ENCODE measurements around the gene OPA3.

- TF ChIP-seq, protein P1, sequence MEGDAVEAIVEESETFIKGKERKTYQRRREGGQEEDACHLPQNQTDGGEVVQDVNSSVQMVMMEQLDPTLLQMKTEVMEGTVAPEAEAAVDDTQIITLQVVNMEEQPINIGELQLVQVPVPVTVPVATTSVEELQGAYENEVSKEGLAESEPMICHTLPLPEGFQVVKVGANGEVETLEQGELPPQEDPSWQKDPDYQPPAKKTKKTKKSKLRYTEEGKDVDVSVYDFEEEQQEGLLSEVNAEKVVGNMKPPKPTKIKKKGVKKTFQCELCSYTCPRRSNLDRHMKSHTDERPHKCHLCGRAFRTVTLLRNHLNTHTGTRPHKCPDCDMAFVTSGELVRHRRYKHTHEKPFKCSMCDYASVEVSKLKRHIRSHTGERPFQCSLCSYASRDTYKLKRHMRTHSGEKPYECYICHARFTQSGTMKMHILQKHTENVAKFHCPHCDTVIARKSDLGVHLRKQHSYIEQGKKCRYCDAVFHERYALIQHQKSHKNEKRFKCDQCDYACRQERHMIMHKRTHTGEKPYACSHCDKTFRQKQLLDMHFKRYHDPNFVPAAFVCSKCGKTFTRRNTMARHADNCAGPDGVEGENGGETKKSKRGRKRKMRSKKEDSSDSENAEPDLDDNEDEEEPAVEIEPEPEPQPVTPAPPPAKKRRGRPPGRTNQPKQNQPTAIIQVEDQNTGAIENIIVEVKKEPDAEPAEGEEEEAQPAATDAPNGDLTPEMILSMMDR (IDR thresholded peaks at IDR 0.05), result no peak
- no peak for TF ChIP-seq POLR2A (IDR thresholded peaks at IDR 0.05)
Measured at GRCh38 chr19:45511074-45511473, 73.5 kb downstream of the OPA3 start.

All from adrenal gland (tissue), 5 donors.